Naive B cell (primary cell): ENCODE results near the gene LILRB5. TPM values are rescaled to one million over a fixed set of nuclear protein-coding genes. Genes with fewer than 3 reads are reported as not detected.
A peak's percentile ranks its signal among the peaks of the same experiment; 100 is the strongest.
"Not testable (repeated sequence)": the region's sequence is repeated elsewhere in the genome, so short reads cannot be mapped to it uniquely, and the experiment has no call there.

Experiments used
- ATAC-seq, 2 donors: fragments of 150-1000 bp; cut with Tn5 transposase; 2 replicates each; pipeline ENCODE4 v1.10.0; 2021; ENCODE audit warnings: low read depth in 2 of 2, mild to moderate bottlenecking in 2 of 2, moderate library complexity in 2 of 2
- DNase-seq: peaks from one replicate; pipeline ENCODE4 v3.0.0; 2022
- H3K27ac Mint-ChIP-seq, 6 donors: one replicate each; pipeline ENCODE4 v1.8.0; 2020 to 2022; ENCODE audit warnings: mild to moderate bottlenecking in 6 of 6, mixed read lengths in 6 of 6, moderate library complexity in 5 of 6, inconsistent platforms in 2 of 6
- H3K27me3 Mint-ChIP-seq, 3 donors: one replicate each; pipeline ENCODE4 v1.8.0; 2021 to 2022; ENCODE audit warnings: mixed read lengths in 3 of 3, mild to moderate bottlenecking in 1 of 3
- H3K36me3 Mint-ChIP-seq, 2 donors: one replicate each; pipeline ENCODE4 v1.8.0; 2020 to 2022; ENCODE audit warnings: mixed read lengths in 2 of 2, inconsistent platforms in 1 of 2, mild to moderate bottlenecking in 1 of 2
- H3K4me1 Mint-ChIP-seq, 3 donors: one replicate each; pipeline ENCODE4 v1.8.0; 2020 to 2022; ENCODE audit warnings: mixed read lengths in 3 of 3, inconsistent platforms in 1 of 3, mild to moderate bottlenecking in 1 of 3, moderate library complexity in 1 of 3
- H3K4me3 Mint-ChIP-seq, 8 donors: one replicate each; pipeline ENCODE4 v1.8.0; 2020 to 2022; ENCODE audit warnings: mild to moderate bottlenecking in 8 of 8, mixed read lengths in 8 of 8, moderate library complexity in 8 of 8, inconsistent platforms in 2 of 8
- H3K9me3 Mint-ChIP-seq, 7 donors: one replicate each; pipeline ENCODE4 v1.8.0; 2020 to 2022; ENCODE audit warnings: mixed read lengths in 7 of 7, mild to moderate bottlenecking in 5 of 7, inconsistent platforms in 2 of 7, moderate library complexity in 1 of 7
- polyA plus RNA-seq, 6 donors: library from polyadenylated mRNA; unstranded; fragments of 300-500 nt; fragmentation: Illumina TruSeq; gene quantifications; one replicate each; pipeline ENCODE4 v1.2.3, GENCODE V29; 2021; ENCODE audit warnings: low read depth in 6 of 6

Gene LILRB5
- polyA plus RNA-seq, 6 donors from 2014 or later = not detected

- ATAC-seq = no peak
- no peak overlapping the region for H3K27ac Mint-ChIP-seq
- no peak overlapping the region for H3K4me3 Mint-ChIP-seq
- H3K36me3 Mint-ChIP-seq = no peaks in the 10 kb centered on the region
- peaks cover 9 to 11% (median 10%) of the 10 kb centered on the region in 3 donors for H3K4me1 Mint-ChIP-seq
- no peak for DNase-seq
- peaks cover 22 to 51% (median 50%) of the 10 kb centered on the region in 3 donors for H3K27me3 Mint-ChIP-seq
- no peaks in the 10 kb centered on the region for H3K9me3 Mint-ChIP-seq
Measured at GRCh38 chr19:54252243-54252642, 4.8 kb downstream of the LILRB5 start.

- Mint-ChIP-seq H3K4me1 (peaks cover 9 to 14% (median 10%) of the 10 kb centered on the region in 3 donors), H3K36me3 (no peaks in the 10 kb centered on the region), H3K9me3 (no peaks in the 10 kb centered on the region), H3K27ac (no peak overlapping the region), H3K4me3 (peak overlapping the region in 2 of 8 donors; percentile 14 to 69), H3K27me3 (peaks cover 15 to 42% (median 37%) of the 10 kb centered on the region in 3 donors)
- DNase-seq (no peak), ATAC-seq (peak; percentile 53 to 86)
Measured at GRCh38 chr19:54248016-54248601, 9.0 kb downstream of the LILRB5 start.

GRCh38 chr19:54247106-54247930 is 9.8 kb downstream of the LILRB5 start:
- Mint-ChIP-seq H3K36me3 (no peaks in the 10 kb centered on the region), H3K27ac (peak overlapping the region in 1 of 6 donors; percentile 4), H3K4me1 (peaks cover 9 to 14% (median 10%) of the 10 kb centered on the region in 3 donors), H3K9me3 (no peaks in the 10 kb centered on the region), H3K27me3 (peaks cover 15 to 36% (median 29%) of the 10 kb centered on the region in 3 donors), H3K4me3 (no peak overlapping the region)
- ATAC-seq (no peak), DNase-seq (no peak)

- DNase-seq (no peak), ATAC-seq (no peak)
- H3K4me1 Mint-ChIP-seq = peaks cover 9 to 14% (median 10%) of the 10 kb centered on the region in 3 donors
- H3K27ac Mint-ChIP-seq = no peak overlapping the region
- no peaks in the 10 kb centered on the region for H3K36me3 Mint-ChIP-seq
- peaks cover 15 to 40% (median 25%) of the 10 kb centered on the region in 3 donors for H3K27me3 Mint-ChIP-seq
- no peaks in the 10 kb centered on the region for H3K9me3 Mint-ChIP-seq
- H3K4me3 Mint-ChIP-seq = no peak overlapping the region
Measured at GRCh38 chr19:54245936-54246335, 11.1 kb downstream of the LILRB5 start.

- H3K4me3 Mint-ChIP-seq, H3K36me3 Mint-ChIP-seq, ATAC-seq, H3K9me3 Mint-ChIP-seq, H3K27ac Mint-ChIP-seq, DNase-seq: not testable (repeated sequence)
- peaks cover 13 to 46% (median 30%) of the 10 kb centered on the region in 3 donors for H3K27me3 Mint-ChIP-seq
- peaks cover 9 to 14% (median 10%) of the 10 kb centered on the region in 3 donors for H3K4me1 Mint-ChIP-seq
Measured at GRCh38 chr19:54243809-54244208, 13.3 kb downstream of the LILRB5 start.

- H3K4me1 Mint-ChIP-seq, H3K4me3 Mint-ChIP-seq, H3K9me3 Mint-ChIP-seq, ATAC-seq, DNase-seq, H3K27ac Mint-ChIP-seq, H3K36me3 Mint-ChIP-seq: not testable (repeated sequence)
- peaks cover 16 to 41% (median 32%) of the 10 kb centered on the region in 3 donors for H3K27me3 Mint-ChIP-seq
Measured at GRCh38 chr19:54242646-54243045, 14.4 kb downstream of the LILRB5 start, which contains the start of gene LILRA6. Gene LILRA6, minus strand, starts transcription at chr19:54242790.

GRCh38 chr19:54242234-54242633 is 14.8 kb downstream of the LILRB5 start:
- H3K4me1 Mint-ChIP-seq, H3K27ac Mint-ChIP-seq, DNase-seq, H3K36me3 Mint-ChIP-seq, H3K9me3 Mint-ChIP-seq, H3K4me3 Mint-ChIP-seq, ATAC-seq: not testable (repeated sequence)
- H3K27me3 Mint-ChIP-seq = peaks cover 17 to 38% (median 29%) of the 10 kb centered on the region in 3 donors

GRCh38 chr19:54240372-54241336 is 16.4 kb downstream of the LILRB5 start:
- Mint-ChIP-seq H3K27me3 (peaks cover 27 to 44% (median 44%) of the 10 kb centered on the region in 3 donors), H3K4me3 (peak overlapping the region in 1 of 8 donors; percentile 29), H3K27ac (peak overlapping the region in 1 of 6 donors; percentile 56)
- not testable (repeated sequence) for H3K4me1 Mint-ChIP-seq, DNase-seq, H3K36me3 Mint-ChIP-seq, H3K9me3 Mint-ChIP-seq, ATAC-seq

GRCh38 chr19:54239491-54240371 is 17.3 kb downstream of the LILRB5 start:
- not testable (repeated sequence) for ATAC-seq, H3K4me3 Mint-ChIP-seq, H3K4me1 Mint-ChIP-seq, DNase-seq, H3K9me3 Mint-ChIP-seq, H3K36me3 Mint-ChIP-seq
- H3K27me3 Mint-ChIP-seq = peaks cover 33 to 44% (median 41%) of the 10 kb centered on the region in 3 donors
- H3K27ac Mint-ChIP-seq = peak overlapping the region in 2 of 6 donors; percentile 60 to 73

GRCh38 chr19:54233941-54234340 is 23.1 kb downstream of the LILRB5 start:
- peaks cover 0 to 2% (median 0%) of the 10 kb centered on the region in 7 donors for H3K9me3 Mint-ChIP-seq
- H3K27me3 Mint-ChIP-seq = peaks cover 45 to 78% (median 66%) of the 10 kb centered on the region in 3 donors
- no peaks in the 10 kb centered on the region for H3K36me3 Mint-ChIP-seq
- H3K27ac Mint-ChIP-seq = peak overlapping the region in 1 of 6 donors; percentile 43
- H3K4me1 Mint-ChIP-seq = peaks cover 0 to 3% (median 0%) of the 10 kb centered on the region in 3 donors
- DNase-seq = no peak
- no peak for ATAC-seq
- H3K4me3 Mint-ChIP-seq = no peak overlapping the region

- Mint-ChIP-seq H3K27ac (no peak overlapping the region), H3K4me3 (no peak overlapping the region), H3K9me3 (peaks cover 0 to 6% (median 0%) of the 10 kb centered on the region in 7 donors), H3K27me3 (peaks cover 44 to 70% (median 56%) of the 10 kb centered on the region in 3 donors), H3K36me3 (no peaks in the 10 kb centered on the region), H3K4me1 (peaks cover 0 to 3% (median 0%) of the 10 kb centered on the region in 3 donors)
- DNase-seq (peak; percentile 73), ATAC-seq (peak; percentile 97 to 98)
Measured at GRCh38 chr19:54231077-54231931, 25.8 kb downstream of the LILRB5 start.
